Smooth muscle cell (in vitro differentiated cells): ENCODE measurements around the gene PET100. TPM values are rescaled to one million over a fixed set of nuclear protein-coding genes. Genes with fewer than 3 reads are reported as not detected.

Experiments
- DNase-seq: peaks from one replicate; lab custom pipeline; 2025; ENCODE audit not compliant: unreplicated experiment; lab: John Stamatoyannopoulos, UW
- H2AFZ ChIP-seq: fragments of 200-600 bp; sonication (generic); 2 replicates; pipeline ENCODE4 v1.6.0; 2016; ENCODE audit warnings: antibody characterized with exemption, low read depth, mild to moderate bottlenecking
- H3F3A ChIP-seq: fragments of 200-600 bp; sonication (generic); 2 replicates; pipeline ENCODE4 v1.6.0; 2017; ENCODE audit warnings: antibody characterized with exemption, low read depth
- H3K27ac ChIP-seq: fragments of 200-600 bp; sonication (generic); 2 replicates; pipeline ENCODE4 v1.5.1; 2016; ENCODE audit warnings: low read depth, mild to moderate bottlenecking
- H3K27me3 ChIP-seq: fragments of 200-600 bp; sonication (generic); 2 replicates; pipeline ENCODE4 v1.6.1; 2016; ENCODE audit warnings: low read depth, mild to moderate bottlenecking
- H3K36me3 ChIP-seq: fragments of 200-600 bp; sonication (generic); 2 replicates; pipeline ENCODE4 v1.5.1; 2016; ENCODE audit warnings: low read depth
- H3K4me1 ChIP-seq: fragments of 200-600 bp; sonication (generic); 2 replicates; pipeline ENCODE4 v1.5.1; 2016; ENCODE audit warnings: low read depth
- H3K4me2 ChIP-seq: fragments of 200-600 bp; sonication (generic); 2 replicates; pipeline ENCODE4 v1.6.0; 2016; ENCODE audit warnings: mild to moderate bottlenecking
- H3K4me3 ChIP-seq: fragments of 200-600 bp; sonication (generic); 2 replicates; pipeline ENCODE4 v1.5.1; 2016; ENCODE audit warnings: mild to moderate bottlenecking
- H3K79me2 ChIP-seq: fragments of 200-600 bp; sonication (generic); 2 replicates; pipeline ENCODE4 v1.6.0; 2016; ENCODE audit warnings: low read depth, mild to moderate bottlenecking
- H3K9ac ChIP-seq: fragments of 200-600 bp; sonication (generic); 2 replicates; pipeline ENCODE4 v1.6.0; 2016; ENCODE audit warnings: low read depth
- H3K9me3 ChIP-seq: fragments of 200-600 bp; sonication (generic); replicated peaks from 2 replicates; pipeline ENCODE4 v1.5.1; 2016; ENCODE audit warnings: low read depth
- H4K20me1 ChIP-seq: fragments of 200-600 bp; sonication (generic); 2 replicates; pipeline ENCODE4 v1.6.0; 2016; ENCODE audit warnings: low read depth
- WGBS: methylation state at CpG from one replicate; pipeline ENCODE4 v1.1.7; 2016; ENCODE audit warnings: low lambda C conversion rate; 5-methylcytosine and 5-hydroxymethylcytosine counted together
- polyA plus RNA-seq: library from polyadenylated mRNA; unstranded; fragments of >200 nt; fragmentation: Nextera tagmentation; extraction: Ambion mirVana; gene quantifications from 2 replicates; pipeline ENCODE4 v1.2.1, GENCODE V29; 2016
- total RNA-seq: library from RNA; depleted of rRNA; stranded (reverse); fragments of >200 nt; gene quantifications from 2 replicates; pipeline ENCODE4 v1.2.3, GENCODE V29; 2014
- TF ChIP-seq, protein P1 (sequence below): fragments of 200-600 bp; sonication (generic); IDR thresholded peaks from 2 replicates; pipeline ENCODE4 v1.5.1; 2017; ENCODE audit warnings: borderline replicate concordance, mild to moderate bottlenecking, antibody characterized with exemption; ENCODE audit not compliant: insufficient read depth, poor library complexity, severe bottlenecking

PET100 gene
- total and polyA plus RNA-seq, 2 experiments from 2014 or later: 22.1 to 354 TPM

DNA sequence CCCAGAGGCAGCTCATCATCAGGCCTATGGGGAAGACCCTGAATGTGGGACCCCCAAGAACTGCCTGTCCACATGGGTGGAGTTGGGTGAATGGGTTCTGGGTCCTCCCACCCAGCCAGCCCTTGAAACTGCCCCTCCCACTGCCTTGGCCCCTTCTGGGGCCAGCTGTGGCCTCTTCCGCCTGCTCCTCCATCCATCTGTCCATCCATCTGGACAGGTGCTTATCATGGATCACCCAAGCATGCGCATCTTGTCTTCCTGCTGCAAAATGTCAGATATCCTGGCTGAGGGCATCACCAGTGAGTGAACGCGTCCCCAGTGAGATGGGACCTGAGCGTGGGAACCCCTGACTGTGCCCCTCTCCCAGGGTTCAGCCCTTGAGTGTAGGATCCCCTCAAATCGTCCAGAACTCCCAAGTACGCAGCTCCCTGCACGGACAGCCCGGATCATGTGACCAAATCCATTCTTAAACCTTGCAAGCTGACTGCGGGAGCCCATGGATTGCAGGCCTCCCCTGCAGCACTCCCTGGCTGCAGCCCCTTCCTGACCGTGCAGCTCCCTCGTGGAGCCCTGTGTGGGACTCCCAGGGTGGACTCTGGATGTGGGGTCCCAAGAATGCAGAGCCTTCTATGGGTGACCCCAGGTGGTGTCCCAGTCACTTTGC is 9.3 kb downstream of the PET100 start:
- H3F3A ChIP-seq: no peaks in the 10 kb centered on the region
- 90% methylated on average over 12 of the region's 12 CpGs for WGBS
- H3K9me3 ChIP-seq: no peaks in the 10 kb centered on the region
- no peak overlapping the region for H3K4me2 ChIP-seq
- H3K36me3 ChIP-seq: no peaks in the 10 kb centered on the region
- TF ChIP-seq, protein P1, sequence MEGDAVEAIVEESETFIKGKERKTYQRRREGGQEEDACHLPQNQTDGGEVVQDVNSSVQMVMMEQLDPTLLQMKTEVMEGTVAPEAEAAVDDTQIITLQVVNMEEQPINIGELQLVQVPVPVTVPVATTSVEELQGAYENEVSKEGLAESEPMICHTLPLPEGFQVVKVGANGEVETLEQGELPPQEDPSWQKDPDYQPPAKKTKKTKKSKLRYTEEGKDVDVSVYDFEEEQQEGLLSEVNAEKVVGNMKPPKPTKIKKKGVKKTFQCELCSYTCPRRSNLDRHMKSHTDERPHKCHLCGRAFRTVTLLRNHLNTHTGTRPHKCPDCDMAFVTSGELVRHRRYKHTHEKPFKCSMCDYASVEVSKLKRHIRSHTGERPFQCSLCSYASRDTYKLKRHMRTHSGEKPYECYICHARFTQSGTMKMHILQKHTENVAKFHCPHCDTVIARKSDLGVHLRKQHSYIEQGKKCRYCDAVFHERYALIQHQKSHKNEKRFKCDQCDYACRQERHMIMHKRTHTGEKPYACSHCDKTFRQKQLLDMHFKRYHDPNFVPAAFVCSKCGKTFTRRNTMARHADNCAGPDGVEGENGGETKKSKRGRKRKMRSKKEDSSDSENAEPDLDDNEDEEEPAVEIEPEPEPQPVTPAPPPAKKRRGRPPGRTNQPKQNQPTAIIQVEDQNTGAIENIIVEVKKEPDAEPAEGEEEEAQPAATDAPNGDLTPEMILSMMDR: no peak
- DNase-seq: no peak
- no peaks in the 10 kb centered on the region for H3K4me1 ChIP-seq
- no peak overlapping the region for H2AFZ ChIP-seq
- no peak overlapping the region for H3K4me3 ChIP-seq
- peaks cover 30% of the 10 kb centered on the region for H3K27me3 ChIP-seq
- H3K27ac ChIP-seq: no peak overlapping the region
- no peaks in the 10 kb centered on the region for H3K79me2 ChIP-seq
- no peak overlapping the region for H3K9ac ChIP-seq
- H4K20me1 ChIP-seq: no peaks in the 10 kb centered on the region

DNA sequence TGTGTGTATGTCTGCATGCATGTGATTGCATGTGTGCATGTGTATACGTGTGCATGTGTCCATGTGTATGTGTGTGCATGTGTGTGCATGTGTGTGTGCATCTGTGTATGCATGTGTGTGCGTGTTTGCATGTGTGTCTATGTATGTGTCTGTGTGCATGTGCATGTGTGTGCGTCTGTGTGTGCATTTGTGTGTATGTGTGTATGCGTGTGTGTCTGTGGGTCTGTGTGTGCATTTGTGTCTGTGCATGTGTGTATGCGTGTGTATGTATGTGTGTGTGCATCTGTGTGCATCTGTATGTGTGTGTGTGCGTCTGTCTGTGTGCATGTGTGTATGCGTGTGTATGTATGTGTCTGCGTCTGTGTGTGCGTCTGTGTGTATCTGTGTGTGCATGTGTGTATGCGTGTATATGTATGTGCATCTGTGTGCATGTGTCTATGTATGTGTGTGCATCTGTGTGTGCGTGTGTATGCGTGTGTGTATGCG is 10.3 kb downstream of the PET100 start:
- 96% methylated on average over 13 of the region's 13 CpGs for WGBS
- Histone ChIP-seq H3K4me1 (no peaks in the 10 kb centered on the region), H2AFZ (no peak overlapping the region), H3F3A (no peaks in the 10 kb centered on the region), H3K4me2 (no peak overlapping the region), H3K9me3 (no peaks in the 10 kb centered on the region), H4K20me1 (no peaks in the 10 kb centered on the region), H3K27me3 (peaks cover 27% of the 10 kb centered on the region), H3K27ac (no peak overlapping the region), H3K4me3 (no peak overlapping the region), H3K36me3 (no peaks in the 10 kb centered on the region), H3K79me2 (no peaks in the 10 kb centered on the region), H3K9ac (no peak overlapping the region)
- no peak for DNase-seq
- TF ChIP-seq, protein P1: no peak

DNA sequence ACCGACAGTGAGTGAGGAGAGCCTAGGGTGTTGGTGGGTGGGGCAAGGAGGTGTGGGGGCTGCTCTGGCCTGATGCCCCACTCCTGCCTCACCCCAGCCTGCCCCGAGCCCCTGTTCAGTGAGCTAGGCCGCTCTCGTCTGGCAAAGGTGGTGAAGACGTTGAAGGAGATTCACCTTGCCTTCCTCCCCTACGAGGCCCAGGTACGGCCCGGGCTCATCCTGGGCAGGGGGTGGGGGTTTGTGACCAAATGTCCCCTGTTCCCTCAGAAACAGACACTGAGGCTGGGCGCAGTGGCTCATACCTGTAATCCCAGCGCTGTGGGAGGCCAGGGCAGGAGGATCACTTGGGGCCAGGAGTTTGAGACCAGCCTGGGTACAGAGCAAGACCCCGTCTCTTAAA is 11.2 kb downstream of the PET100 start:
- H3K9me3 ChIP-seq: no peaks in the 10 kb centered on the region
- H3K4me3 ChIP-seq: no peak overlapping the region
- DNase-seq: no peak
- H3K4me2 ChIP-seq: no peak overlapping the region
- H3K9ac ChIP-seq: no peak overlapping the region
- WGBS: 95% methylated on average over 11 of the region's 11 CpGs
- no peaks in the 10 kb centered on the region for H3F3A ChIP-seq
- H4K20me1 ChIP-seq: no peaks in the 10 kb centered on the region
- H3K27ac ChIP-seq: no peak overlapping the region
- H2AFZ ChIP-seq: no peak overlapping the region
- TF ChIP-seq, protein P1: no peak
- no peaks in the 10 kb centered on the region for H3K4me1 ChIP-seq
- no peaks in the 10 kb centered on the region for H3K36me3 ChIP-seq
- H3K27me3 ChIP-seq: peaks cover 18% of the 10 kb centered on the region
- H3K79me2 ChIP-seq: no peaks in the 10 kb centered on the region
